Neuron (in vitro differentiated cells): Measurements from ENCODE around the gene TENM3.
A peak's percentile ranks its signal among the peaks of the same experiment; 100 is the strongest.

Source experiments
- H2AFZ ChIP-seq: one replicate; pipeline ENCODE4 v1.6.1; 2013; ENCODE audit warnings: low read depth, mild to moderate bottlenecking, inconsistent platforms, low read length, moderate library complexity
- H3K27me3 ChIP-seq: one replicate; pipeline ENCODE4 v1.6.1; 2013; ENCODE audit warnings: low read length; ENCODE audit not compliant: insufficient read depth
- H3K36me3 ChIP-seq: one replicate; pipeline ENCODE4 v1.6.1; 2013; ENCODE audit warnings: low read length; ENCODE audit not compliant: insufficient read depth
- H3K4me1 ChIP-seq: one replicate; pipeline ENCODE4 v1.6.1; 2013; ENCODE audit warnings: low read length; ENCODE audit not compliant: insufficient read depth
- H3K4me3 ChIP-seq: 2 replicates; pipeline ENCODE4 v1.5.1; 2013; ENCODE audit warnings: mild to moderate bottlenecking, low read length, moderate library complexity
- H3K9me3 ChIP-seq: one replicate; pipeline ENCODE4 v1.6.1; 2013; ENCODE audit warnings: low read length

Gene TENM3

GRCh38 chr4:182748949-182749348 is 505.7 kb downstream of the TENM3 start:
- Histone ChIP-seq H3K27me3 (no peaks in the 10 kb centered on the region), H3K9me3 (peaks cover 13% of the 10 kb centered on the region), H2AFZ (no peak overlapping the region), H3K36me3 (peaks cover 26% of the 10 kb centered on the region), H3K4me3 (no peak overlapping the region), H3K4me1 (peaks cover 27% of the 10 kb centered on the region)

GRCh38 chr4:182749667-182750167 is 506.5 kb downstream of the TENM3 start:
- peaks cover 13% of the 10 kb centered on the region for H3K9me3 ChIP-seq
- H2AFZ ChIP-seq = no peak overlapping the region
- H3K36me3 ChIP-seq = peaks cover 28% of the 10 kb centered on the region
- peaks cover 27% of the 10 kb centered on the region for H3K4me1 ChIP-seq
- no peaks in the 10 kb centered on the region for H3K27me3 ChIP-seq
- H3K4me3 ChIP-seq = no peak overlapping the region

DNA sequence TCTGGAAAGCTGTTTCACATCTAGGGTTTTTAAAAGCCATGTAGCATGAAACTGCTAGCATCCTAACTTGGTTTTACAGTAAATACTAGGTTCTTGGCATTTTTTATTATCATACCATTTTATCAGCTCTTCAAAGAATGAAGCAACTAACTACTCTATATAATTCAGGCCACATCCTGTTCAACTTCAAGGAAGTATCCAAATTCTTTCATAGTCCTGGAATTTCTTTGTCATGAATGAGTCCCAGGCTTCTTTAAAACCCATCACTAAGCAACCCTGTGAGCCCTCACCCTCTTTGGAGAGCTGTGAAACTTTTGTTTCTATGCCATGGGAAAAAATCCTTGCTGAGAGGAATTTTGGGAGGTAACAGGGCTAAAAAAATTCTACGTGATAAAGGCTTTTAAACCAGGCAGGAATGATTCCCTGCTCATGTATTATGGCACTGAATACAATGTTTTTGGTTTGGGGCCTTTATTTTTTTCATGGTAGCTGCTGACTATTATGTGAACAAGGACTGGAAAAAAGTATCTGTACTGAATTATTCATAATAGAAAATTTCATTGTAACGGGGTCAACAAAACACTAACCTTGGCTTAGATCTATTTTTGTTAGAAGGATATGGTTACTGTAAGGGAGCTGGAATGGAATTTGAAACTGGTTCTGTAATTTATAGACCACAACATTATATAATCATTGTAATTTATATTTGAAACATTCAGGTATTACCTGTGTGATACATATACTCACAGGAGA is 509.1 kb downstream of the TENM3 start:
- Histone ChIP-seq H3K27me3 (no peaks in the 10 kb centered on the region), H3K9me3 (peaks cover 8% of the 10 kb centered on the region), H3K4me1 (peaks cover 29% of the 10 kb centered on the region), H2AFZ (no peak overlapping the region), H3K4me3 (no peak overlapping the region), H3K36me3 (peaks cover 26% of the 10 kb centered on the region)

DNA sequence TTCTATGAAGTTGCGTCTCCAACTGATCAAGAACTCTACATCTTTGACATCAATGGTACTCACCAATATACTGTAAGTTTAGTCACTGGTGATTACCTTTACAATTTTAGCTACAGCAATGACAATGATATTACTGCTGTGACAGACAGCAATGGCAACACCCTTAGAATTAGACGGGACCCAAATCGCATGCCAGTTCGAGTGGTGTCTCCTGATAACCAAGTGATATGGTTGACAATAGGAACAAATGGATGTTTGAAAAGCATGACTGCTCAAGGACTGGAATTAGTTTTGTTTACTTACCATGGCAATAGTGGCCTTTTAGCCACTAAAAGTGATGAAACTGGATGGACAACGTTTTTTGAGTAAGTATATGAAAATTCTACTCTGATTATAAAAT is 511.7 kb downstream of the TENM3 start:
- peaks cover 23% of the 10 kb centered on the region for H3K36me3 ChIP-seq
- peaks cover 51% of the 10 kb centered on the region for H3K4me1 ChIP-seq

DNA sequence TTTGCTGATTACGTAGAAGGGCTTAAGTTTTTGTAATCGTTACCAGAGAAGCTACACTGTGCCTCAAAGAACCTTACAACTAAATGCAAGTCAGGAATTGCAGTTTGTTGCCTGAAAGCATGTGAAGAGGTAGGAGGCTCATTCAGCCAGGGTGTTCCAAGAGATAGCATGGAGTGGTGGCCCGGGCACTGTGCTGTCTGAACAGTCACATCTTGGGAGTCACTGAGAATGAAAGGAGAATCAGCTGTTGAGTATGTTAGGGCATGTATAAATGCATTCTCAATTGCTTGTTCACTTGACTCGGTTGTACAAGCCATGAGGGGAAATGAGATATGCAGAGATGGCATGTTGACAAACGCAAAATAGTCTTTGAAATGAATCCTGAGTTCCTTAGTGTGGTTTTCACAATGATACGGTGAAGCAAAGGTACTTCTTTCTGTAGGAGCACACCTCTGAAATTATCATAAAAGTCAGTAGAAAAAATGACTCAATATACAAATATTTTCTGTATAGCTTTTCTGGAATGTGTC is 513.0 kb downstream of the TENM3 start:
- Histone ChIP-seq H3K27me3 (no peaks in the 10 kb centered on the region), H3K36me3 (peaks cover 23% of the 10 kb centered on the region), H3K9me3 (peaks cover 8% of the 10 kb centered on the region), H3K4me1 (peaks cover 50% of the 10 kb centered on the region), H2AFZ (no peak overlapping the region), H3K4me3 (no peak overlapping the region)

More for the DNA sequence above, 511.7 kb downstream of the TENM3 start:
- no peak overlapping the region for H3K4me3 ChIP-seq
- no peaks in the 10 kb centered on the region for H3K27me3 ChIP-seq
- no peak overlapping the region for H2AFZ ChIP-seq
- H3K9me3 ChIP-seq = peaks cover 8% of the 10 kb centered on the region

DNA sequence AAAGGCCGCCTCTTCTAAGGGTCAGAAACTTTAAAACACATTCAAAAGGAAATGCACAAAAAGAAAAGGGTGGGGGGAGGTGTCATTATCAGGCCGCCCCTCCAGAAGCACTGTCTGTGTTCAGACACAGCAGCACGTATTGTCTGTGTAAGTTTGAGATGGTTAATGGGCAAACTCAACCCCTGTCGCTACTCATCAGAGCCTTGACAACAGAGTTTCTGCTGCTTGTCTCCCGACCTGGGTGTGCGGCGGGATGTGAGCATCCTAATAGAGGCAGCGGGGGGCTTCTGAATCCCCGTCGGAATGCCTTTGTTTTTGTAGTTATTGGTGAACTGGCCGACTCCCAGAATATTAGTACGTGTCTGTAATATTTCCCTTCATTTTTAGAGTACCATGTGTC is 515.1 kb downstream of the TENM3 start:
- Histone ChIP-seq H3K27me3 (no peaks in the 10 kb centered on the region), H2AFZ (no peak overlapping the region), H3K9me3 (peaks cover 8% of the 10 kb centered on the region), H3K36me3 (peaks cover 23% of the 10 kb centered on the region), H3K4me3 (peak overlapping the region; percentile 24), H3K4me1 (peaks cover 32% of the 10 kb centered on the region)

DNA sequence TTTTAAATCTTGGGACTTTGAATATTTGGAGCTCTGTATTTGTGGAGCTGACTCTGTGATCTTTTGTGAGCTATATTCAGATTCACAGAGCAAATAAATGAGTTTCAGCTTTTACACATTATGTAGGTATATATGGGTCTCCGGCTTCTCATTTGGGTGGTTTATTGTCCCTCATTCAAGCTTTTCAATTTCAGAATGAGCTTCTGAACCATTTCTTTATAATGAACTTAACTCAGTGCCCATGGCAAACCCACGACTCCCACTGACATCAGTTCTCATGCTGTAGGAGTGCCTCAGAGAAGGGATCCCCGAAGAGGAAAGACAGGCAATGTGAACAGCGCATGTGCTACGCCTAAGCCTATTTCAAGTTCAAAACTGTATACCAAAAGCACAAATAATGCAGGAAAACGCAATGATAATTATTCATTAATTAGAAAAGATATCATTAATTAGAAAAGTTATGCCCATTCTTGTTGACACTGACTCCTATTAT is 517.4 kb downstream of the TENM3 start:
- Histone ChIP-seq H3K4me1 (peaks cover 37% of the 10 kb centered on the region), H3K4me3 (no peak overlapping the region), H3K36me3 (peaks cover 7% of the 10 kb centered on the region), H2AFZ (no peak overlapping the region), H3K27me3 (no peaks in the 10 kb centered on the region), H3K9me3 (peaks cover 4% of the 10 kb centered on the region)

- Histone ChIP-seq H3K9me3 (no peaks in the 10 kb centered on the region), H3K4me3 (no peak overlapping the region), H3K27me3 (no peaks in the 10 kb centered on the region), H3K4me1 (peaks cover 54% of the 10 kb centered on the region), H3K36me3 (no peaks in the 10 kb centered on the region), H2AFZ (no peak overlapping the region)
Measured at GRCh38 chr4:182764137-182764536, 520.9 kb downstream of the TENM3 start.

GRCh38 chr4:182764642-182765041 is 521.4 kb downstream of the TENM3 start:
- no peak overlapping the region for H2AFZ ChIP-seq
- H3K4me3 ChIP-seq = no peak overlapping the region
- H3K27me3 ChIP-seq = no peaks in the 10 kb centered on the region
- H3K36me3 ChIP-seq = no peaks in the 10 kb centered on the region
- H3K4me1 ChIP-seq = peaks cover 52% of the 10 kb centered on the region
- no peaks in the 10 kb centered on the region for H3K9me3 ChIP-seq

DNA sequence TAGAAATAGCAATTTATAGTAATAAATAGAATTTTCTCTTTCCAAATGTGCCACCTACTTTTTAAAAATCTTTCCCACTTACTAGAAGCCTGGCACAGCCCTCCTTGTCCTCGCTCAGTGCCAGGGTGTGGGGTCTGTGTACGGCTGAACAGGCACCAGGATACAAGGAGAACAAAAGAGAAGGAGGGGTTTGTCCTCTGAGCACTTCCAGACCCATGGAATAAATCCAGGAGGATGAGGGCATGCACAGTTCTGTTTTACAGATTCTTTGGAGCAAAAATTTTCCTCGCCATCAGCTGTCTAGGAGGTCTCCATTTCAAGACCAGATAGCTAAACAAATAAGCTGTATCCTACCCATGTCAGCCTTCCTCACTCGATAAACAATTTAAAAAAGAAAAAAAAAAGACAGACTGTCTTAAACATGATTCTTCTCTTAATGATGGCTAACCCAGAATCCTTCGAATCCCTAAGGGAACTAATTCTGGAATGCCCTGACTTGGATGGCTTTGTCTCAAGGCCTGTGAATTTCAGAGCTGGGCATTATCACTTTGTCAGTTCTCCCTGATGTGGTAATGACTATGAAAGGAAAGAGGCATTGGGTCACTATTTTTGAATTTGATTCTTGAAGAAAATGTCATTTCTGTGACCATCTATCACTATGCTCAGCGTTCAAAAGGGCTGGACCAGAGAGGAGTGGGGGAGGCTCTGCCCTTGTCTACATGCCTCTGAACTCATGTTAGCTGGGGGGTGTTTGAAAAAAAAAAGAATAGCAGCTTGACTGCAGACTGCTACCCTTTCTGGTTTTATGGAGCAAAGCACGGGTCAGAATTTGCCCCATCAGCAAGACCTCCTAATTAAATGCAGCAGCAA is 523.0 kb downstream of the TENM3 start:
- Histone ChIP-seq H3K27me3 (no peaks in the 10 kb centered on the region), H3K4me1 (peaks cover 55% of the 10 kb centered on the region), H3K9me3 (no peaks in the 10 kb centered on the region), H3K4me3 (no peak overlapping the region), H2AFZ (no peak overlapping the region), H3K36me3 (no peaks in the 10 kb centered on the region)

- H3K4me1 ChIP-seq = peaks cover 61% of the 10 kb centered on the region
Measured at GRCh38 chr4:182766857-182767250, 523.7 kb downstream of the TENM3 start.

GRCh38 chr4:182768838-182769237 is 525.6 kb downstream of the TENM3 start:
- Histone ChIP-seq H3K4me3 (no peak overlapping the region), H3K36me3 (peaks cover 7% of the 10 kb centered on the region), H3K27me3 (no peaks in the 10 kb centered on the region), H2AFZ (no peak overlapping the region), H3K9me3 (peaks cover 2% of the 10 kb centered on the region), H3K4me1 (peaks cover 68% of the 10 kb centered on the region)

More at GRCh38 chr4:182766857-182767250, 523.7 kb downstream of the TENM3 start:
- H3K36me3 ChIP-seq = no peaks in the 10 kb centered on the region
- no peak overlapping the region for H3K4me3 ChIP-seq
- H2AFZ ChIP-seq = no peak overlapping the region
- no peaks in the 10 kb centered on the region for H3K27me3 ChIP-seq
- no peaks in the 10 kb centered on the region for H3K9me3 ChIP-seq
